Mesendoderm (in vitro differentiated cells): Measurements from ENCODE around the gene TSPAN13.

Experiments
- DNase-seq: peaks from one replicate; pipeline ENCODE4 v3.0.0; 2013
- H2AK5ac ChIP-seq: 2 replicates; pipeline ENCODE4 v1.6.1; 2013; ENCODE audit warnings: low read length, inconsistent platforms
- H2BK120ac ChIP-seq: 2 replicates; pipeline ENCODE4 v1.6.1; 2013; ENCODE audit warnings: low read depth, mild to moderate bottlenecking, low read length, moderate library complexity, mixed read lengths
- H2BK15ac ChIP-seq: replicated peaks from 2 replicates; pipeline ENCODE4 v1.6.1; 2013; ENCODE audit warnings: low read depth, mild to moderate bottlenecking, moderate library complexity
- H2BK5ac ChIP-seq: 2 replicates; pipeline ENCODE4 v1.6.1; 2013; ENCODE audit warnings: low read length, inconsistent platforms
- H3K18ac ChIP-seq: 2 replicates; pipeline ENCODE4 v1.6.1; 2013; ENCODE audit warnings: mild to moderate bottlenecking, low read length, mixed read lengths
- H3K23ac ChIP-seq: one replicate; pipeline ENCODE4 v1.6.1; 2013; ENCODE audit warnings: low read length
- H3K27ac ChIP-seq: 2 replicates; pipeline ENCODE4 v1.5.1; 2013; ENCODE audit warnings: low read depth, mild to moderate bottlenecking, inconsistent platforms, low read length, moderate library complexity
- H3K27me3 ChIP-seq: 2 replicates; pipeline ENCODE4 v1.6.1; 2013; ENCODE audit warnings: low read length, control low read depth, mild to moderate bottlenecking, inconsistent platforms; ENCODE audit not compliant: insufficient read depth, poor library complexity
- H3K36me3 ChIP-seq: 2 replicates; pipeline ENCODE4 v1.6.1; 2013; ENCODE audit warnings: low read length, inconsistent platforms; ENCODE audit not compliant: control insufficient read depth, insufficient read depth
- H3K4ac ChIP-seq: one replicate; pipeline ENCODE4 v1.6.1; 2013; ENCODE audit warnings: low read depth, mild to moderate bottlenecking, low read length, moderate library complexity
- H3K4me1 ChIP-seq: 2 replicates; pipeline ENCODE4 v1.6.1; 2013; ENCODE audit warnings: low read depth, low read length, inconsistent platforms; ENCODE audit not compliant: control insufficient read depth
- H3K4me2 ChIP-seq: 2 replicates; pipeline ENCODE4 v1.6.1; 2013; ENCODE audit warnings: low read length
- H3K4me3 ChIP-seq: 2 replicates; pipeline ENCODE4 v1.5.1; 2013; ENCODE audit warnings: mild to moderate bottlenecking, low read length
- H3K56ac ChIP-seq: one replicate; pipeline ENCODE4 v1.6.1; 2013; ENCODE audit warnings: low read length
- H3K79me1 ChIP-seq: 2 replicates; pipeline ENCODE4 v1.6.1; 2013; ENCODE audit warnings: low read length, inconsistent platforms
- H3K79me2 ChIP-seq: 2 replicates; pipeline ENCODE4 v1.6.1; 2013; ENCODE audit warnings: mild to moderate bottlenecking, low read length; ENCODE audit not compliant: control insufficient read depth, insufficient read depth
- H3K9ac ChIP-seq: 2 replicates; pipeline ENCODE4 v1.6.1; 2013; ENCODE audit warnings: low read length, inconsistent platforms
- H4K5ac ChIP-seq: one replicate; pipeline ENCODE4 v1.6.1; 2013; ENCODE audit warnings: low read length
- H4K8ac ChIP-seq: one replicate; pipeline ENCODE4 v1.6.1; 2013; ENCODE audit warnings: low read depth, mild to moderate bottlenecking, control low read depth, low read length, moderate library complexity
- WGBS: extraction: QIAGEN DNeasy Blood & Tissue Kit; methylation state at CpG from one replicate; pipeline ENCODE4 v1.1.7; 2013; ENCODE audit warnings: low lambda C conversion rate, missing lambda C conversion rate; ENCODE audit not compliant: insufficient coverage; ENCODE audit errors: extremely low coverage; 5-methylcytosine and 5-hydroxymethylcytosine counted together

TSPAN13 gene

GRCh38 chr7:16776053-16776452 lies 22.5 kb downstream of the TSPAN13 start:
- no peaks in the 10 kb centered on the region for H3K36me3 ChIP-seq
- H3K9ac ChIP-seq: no peak overlapping the region
- H3K4me2 ChIP-seq: no peak overlapping the region
- no peak overlapping the region for H2BK15ac ChIP-seq
- no peak overlapping the region for H2BK120ac ChIP-seq
- no peak overlapping the region for H3K56ac ChIP-seq
- no peak overlapping the region for H4K8ac ChIP-seq
- no peaks in the 10 kb centered on the region for H3K27me3 ChIP-seq
- no peak overlapping the region for H4K5ac ChIP-seq
- no peak overlapping the region for H2BK5ac ChIP-seq
- peak; percentile 27 for DNase-seq
- H3K27ac ChIP-seq: no peak overlapping the region
- H3K23ac ChIP-seq: no peak overlapping the region
- H3K4me3 ChIP-seq: no peak overlapping the region
- no peak overlapping the region for H3K18ac ChIP-seq
- no CpG with 5 or more reads among the region's 7 CpGs for WGBS
- no peak overlapping the region for H2AK5ac ChIP-seq
- peaks cover 3% of the 10 kb centered on the region for H3K79me1 ChIP-seq
- H3K4me1 ChIP-seq: peaks cover 4% of the 10 kb centered on the region
- no peak overlapping the region for H3K4ac ChIP-seq
- H3K79me2 ChIP-seq: no peaks in the 10 kb centered on the region

GRCh38 chr7:16778476-16778875 lies 24.9 kb downstream of the TSPAN13 start:
- peaks cover 3% of the 10 kb centered on the region for H3K79me1 ChIP-seq
- no peak overlapping the region for H3K9ac ChIP-seq
- H4K8ac ChIP-seq: no peak overlapping the region
- no peaks in the 10 kb centered on the region for H3K27me3 ChIP-seq
- H2AK5ac ChIP-seq: no peak overlapping the region
- no peak overlapping the region for H3K23ac ChIP-seq
- H2BK5ac ChIP-seq: no peak overlapping the region
- H3K56ac ChIP-seq: peak overlapping the region; percentile 32
- WGBS: no CpG with 5 or more reads among the region's 3 CpGs
- no peak overlapping the region for H3K4me3 ChIP-seq
- no peak overlapping the region for H4K5ac ChIP-seq
- peaks cover 4% of the 10 kb centered on the region for H3K4me1 ChIP-seq
- no peaks in the 10 kb centered on the region for H3K36me3 ChIP-seq
- H3K4ac ChIP-seq: no peak overlapping the region
- no peaks in the 10 kb centered on the region for H3K79me2 ChIP-seq
- H3K27ac ChIP-seq: no peak overlapping the region
- DNase-seq: peak; percentile 23
- H2BK15ac ChIP-seq: no peak overlapping the region
- no peak overlapping the region for H3K4me2 ChIP-seq
- H2BK120ac ChIP-seq: no peak overlapping the region
- peak overlapping the region; percentile 3 for H3K18ac ChIP-seq

GRCh38 chr7:16779051-16779450 lies 25.5 kb downstream of the TSPAN13 start:
- Histone ChIP-seq H2BK120ac (no peak overlapping the region), H3K27me3 (no peaks in the 10 kb centered on the region), H2AK5ac (no peak overlapping the region), H3K9ac (no peak overlapping the region), H3K4ac (no peak overlapping the region), H3K27ac (no peak overlapping the region), H2BK15ac (no peak overlapping the region), H3K79me2 (no peaks in the 10 kb centered on the region), H4K5ac (no peak overlapping the region), H3K18ac (no peak overlapping the region), H3K79me1 (peaks cover 3% of the 10 kb centered on the region), H3K4me1 (peaks cover 4% of the 10 kb centered on the region), H3K4me3 (no peak overlapping the region), H3K23ac (no peak overlapping the region), H4K8ac (no peak overlapping the region), H3K4me2 (no peak overlapping the region), H3K36me3 (no peaks in the 10 kb centered on the region), H2BK5ac (no peak overlapping the region), H3K56ac (no peak overlapping the region)
- DNase-seq: no peak
- no CpG with 5 or more reads among the region's 1 CpG for WGBS

GRCh38 chr7:16780596-16780995 lies 27.0 kb downstream of the TSPAN13 start:
- no peak for DNase-seq
- H3K9ac ChIP-seq: no peak overlapping the region
- no peaks in the 10 kb centered on the region for H3K79me1 ChIP-seq
- no peak overlapping the region for H4K8ac ChIP-seq
- H2BK120ac ChIP-seq: no peak overlapping the region
- H3K4me3 ChIP-seq: no peak overlapping the region
- H3K79me2 ChIP-seq: no peaks in the 10 kb centered on the region
- H2AK5ac ChIP-seq: no peak overlapping the region
- H2BK5ac ChIP-seq: no peak overlapping the region
- no peak overlapping the region for H3K4me2 ChIP-seq
- no peak overlapping the region for H3K4ac ChIP-seq
- no peak overlapping the region for H2BK15ac ChIP-seq
- H3K27me3 ChIP-seq: no peaks in the 10 kb centered on the region
- no peaks in the 10 kb centered on the region for H3K36me3 ChIP-seq
- no CpG with 5 or more reads among the region's 1 CpG for WGBS
- peaks cover 4% of the 10 kb centered on the region for H3K4me1 ChIP-seq
- no peak overlapping the region for H3K56ac ChIP-seq
- no peak overlapping the region for H4K5ac ChIP-seq
- H3K18ac ChIP-seq: no peak overlapping the region
- H3K27ac ChIP-seq: no peak overlapping the region
- no peak overlapping the region for H3K23ac ChIP-seq

- Histone ChIP-seq H4K8ac (no peak overlapping the region), H3K4me1 (no peaks in the 10 kb centered on the region), H3K27ac (no peak overlapping the region), H3K79me2 (no peaks in the 10 kb centered on the region), H2BK120ac (no peak overlapping the region), H2BK15ac (no peak overlapping the region), H4K5ac (no peak overlapping the region), H3K4me2 (no peak overlapping the region), H3K4me3 (no peak overlapping the region), H3K18ac (no peak overlapping the region), H2AK5ac (no peak overlapping the region), H3K23ac (no peak overlapping the region), H3K56ac (no peak overlapping the region), H3K27me3 (no peaks in the 10 kb centered on the region), H3K4ac (no peak overlapping the region), H3K9ac (no peak overlapping the region), H2BK5ac (no peak overlapping the region), H3K79me1 (no peaks in the 10 kb centered on the region), H3K36me3 (no peaks in the 10 kb centered on the region)
- no CpG with 5 or more reads among the region's 1 CpG for WGBS
- no peak for DNase-seq
These were observed 31.8 kb downstream of the TSPAN13 start for GRCh38 chr7:16785321-16785720.

- no peak overlapping the region for H3K9ac ChIP-seq
- no peak overlapping the region for H3K23ac ChIP-seq
- DNase-seq: peak; percentile 21
- no peak overlapping the region for H3K56ac ChIP-seq
- no peaks in the 10 kb centered on the region for H3K4me1 ChIP-seq
- H2BK15ac ChIP-seq: no peak overlapping the region
- no peak overlapping the region for H3K18ac ChIP-seq
- no peak overlapping the region for H4K5ac ChIP-seq
- H2AK5ac ChIP-seq: no peak overlapping the region
- H2BK120ac ChIP-seq: no peak overlapping the region
- no peaks in the 10 kb centered on the region for H3K27me3 ChIP-seq
- no peak overlapping the region for H4K8ac ChIP-seq
- no peak overlapping the region for H3K27ac ChIP-seq
- WGBS: no CpG with 5 or more reads among the region's 2 CpGs
- H3K4me3 ChIP-seq: no peak overlapping the region
- no peaks in the 10 kb centered on the region for H3K79me1 ChIP-seq
- no peaks in the 10 kb centered on the region for H3K79me2 ChIP-seq
- no peak overlapping the region for H3K4ac ChIP-seq
- no peak overlapping the region for H2BK5ac ChIP-seq
- no peak overlapping the region for H3K4me2 ChIP-seq
- H3K36me3 ChIP-seq: no peaks in the 10 kb centered on the region
These were observed 32.3 kb downstream of the TSPAN13 start for GRCh38 chr7:16785846-16786245.
